ENCODE measurements around the gene SLC66A2.

SLC66A2 gene

GRCh38 chr18:79935098-79935480, 16.4 kb downstream of the SLC66A2 start:
- TF ChIP-seq CTCF (IDR thresholded peaks at IDR 0.05; ENCODE audit: low read depth, low read length), result no peak
- H3K4me3 ChIP-seq (ENCODE audit: low read depth, low read length), result no peak overlapping the region

- no peak overlapping the region for H3K4me3 ChIP-seq (ENCODE audit: low read depth, low read length)
- TF ChIP-seq CTCF (IDR thresholded peaks at IDR 0.05; ENCODE audit: low read depth, low read length), result no peak
Measured at GRCh38 chr18:79934311-79935097, 16.9 kb downstream of the SLC66A2 start.

- no peak overlapping the region for H3K4me3 ChIP-seq (ENCODE audit: low read depth, low read length)
- no peak for TF ChIP-seq CTCF (IDR thresholded peaks at IDR 0.05; ENCODE audit: low read depth, low read length)
Measured at GRCh38 chr18:79933765-79934164, 17.7 kb downstream of the SLC66A2 start.

- no peak for TF ChIP-seq CTCF (IDR thresholded peaks at IDR 0.05; ENCODE audit: low read depth, low read length)
Measured at GRCh38 chr18:79932907-79933306, 18.5 kb downstream of the SLC66A2 start.

GRCh38 chr18:79931475-79931874, 20.0 kb downstream of the SLC66A2 start:
- TF ChIP-seq CTCF (IDR thresholded peaks at IDR 0.05; ENCODE audit: low read depth, low read length), result no peak
- no peak overlapping the region for H3K4me3 ChIP-seq (ENCODE audit: low read depth, low read length)

More at GRCh38 chr18:79932907-79933306, 18.5 kb downstream of the SLC66A2 start:
- H3K4me3 ChIP-seq (ENCODE audit: low read depth, low read length), result no peak overlapping the region

GRCh38 chr18:79930020-79930642, 21.3 kb downstream of the SLC66A2 start:
- H3K4me3 ChIP-seq (ENCODE audit: low read depth, low read length), result no peak overlapping the region
- no peak for TF ChIP-seq CTCF (IDR thresholded peaks at IDR 0.05; ENCODE audit: low read depth, low read length)

- H3K4me3 ChIP-seq (ENCODE audit: low read depth, low read length), result no peak overlapping the region
- TF ChIP-seq CTCF (IDR thresholded peaks at IDR 0.05; ENCODE audit: low read depth, low read length), result no peak
Measured at GRCh38 chr18:79928563-79928960, 22.9 kb downstream of the SLC66A2 start.
